ENCODE measurements around the gene PGBD1.
"Not testable (repeated sequence)": the region's sequence is repeated elsewhere in the genome, so short reads cannot be mapped to it uniquely, and the experiment has no call there.

The PGBD1 gene

DNA sequence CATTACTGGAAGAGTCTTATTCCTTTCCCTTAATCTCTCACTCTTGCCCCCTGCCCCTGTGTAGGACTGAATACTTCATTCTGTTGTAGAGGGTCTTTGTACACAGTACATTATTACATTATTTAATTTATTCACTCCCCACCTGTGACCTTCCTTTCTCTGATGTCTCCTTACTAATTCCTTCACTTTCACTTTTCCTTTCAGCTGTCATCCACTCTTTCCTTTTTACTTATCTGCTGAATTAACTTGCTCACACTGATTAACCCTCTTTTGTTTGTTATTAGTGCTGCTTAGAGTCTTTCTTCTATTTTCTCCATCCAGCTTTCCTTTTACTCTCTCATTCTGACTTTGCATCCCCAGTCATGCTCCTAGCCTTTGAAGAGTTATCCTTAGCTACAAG is 6.5 kb upstream of the PGBD1 start:
- DNase-seq, result no peak

DNA sequence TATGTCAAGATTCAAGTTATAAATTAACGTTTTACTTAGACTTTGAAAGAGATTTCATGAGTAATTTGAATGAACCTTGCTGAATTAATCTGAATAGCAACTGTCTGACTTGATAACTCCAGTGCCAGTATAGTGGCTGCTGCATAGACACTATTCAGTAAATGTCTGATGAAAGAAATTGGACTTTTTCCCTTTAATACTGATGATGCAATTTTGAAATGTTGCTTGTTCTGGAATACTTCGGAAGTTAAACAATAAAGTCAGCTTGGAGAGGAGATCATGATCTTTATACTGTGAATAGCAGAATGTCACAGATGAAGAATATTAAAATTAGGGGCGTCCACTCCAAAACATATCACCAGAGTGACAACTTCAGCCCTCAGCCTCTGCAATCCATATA is 3.6 kb upstream of the PGBD1 start:
- DNase-seq, result no peak

DNA sequence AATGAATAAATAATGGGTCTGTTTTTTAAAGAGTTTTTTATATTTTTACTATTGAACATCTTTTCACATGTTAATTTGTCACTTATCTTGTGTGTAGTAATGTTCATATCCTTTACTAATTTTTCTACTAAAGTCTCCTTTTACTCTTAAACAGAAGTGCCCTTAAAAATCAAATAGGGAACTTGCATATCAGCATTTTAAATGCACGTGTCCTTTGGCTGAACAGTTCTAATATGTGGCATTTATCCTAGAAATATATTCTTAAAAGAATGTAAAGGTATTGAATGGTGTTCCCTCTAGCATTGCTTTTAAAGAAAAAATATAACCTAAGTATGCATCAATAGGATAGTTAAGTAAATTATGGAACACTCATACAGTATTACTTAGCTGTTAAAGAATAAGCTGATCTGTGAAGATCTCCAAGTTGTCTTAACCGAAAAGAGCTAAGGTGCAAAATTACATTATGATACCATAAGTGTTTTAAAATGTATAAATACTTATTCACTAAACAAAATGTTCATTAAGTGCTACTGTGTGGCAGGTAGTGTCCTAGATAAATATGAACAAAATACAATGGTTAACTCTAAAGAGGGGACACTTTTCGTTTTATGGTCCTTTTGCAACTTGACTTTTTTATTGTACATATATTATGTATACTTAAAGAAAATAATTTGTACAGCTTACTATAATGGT is 631 bp upstream of the PGBD1 start:
- DNase-seq, result no peak

DNA sequence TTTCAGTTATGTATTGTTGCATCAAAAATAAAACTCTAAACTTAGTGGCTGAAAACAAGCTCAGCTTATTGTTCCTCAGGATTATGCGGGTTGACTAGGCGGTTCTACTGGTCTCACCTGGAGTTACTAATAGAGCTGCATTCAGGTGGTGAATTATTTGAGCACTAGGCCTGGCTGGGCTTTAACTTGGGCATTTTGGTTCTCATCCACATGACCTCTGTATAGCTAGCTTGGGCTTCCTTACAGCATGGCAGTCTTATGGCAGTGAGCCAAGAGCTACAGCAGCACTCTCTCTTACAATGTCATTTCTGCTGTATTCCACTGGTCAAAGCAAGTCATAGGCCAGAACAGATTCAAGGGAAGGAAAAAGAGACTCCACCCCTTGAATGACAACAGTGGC is 1.6 kb downstream of the PGBD1 start:
- no peak for DNase-seq

DNA sequence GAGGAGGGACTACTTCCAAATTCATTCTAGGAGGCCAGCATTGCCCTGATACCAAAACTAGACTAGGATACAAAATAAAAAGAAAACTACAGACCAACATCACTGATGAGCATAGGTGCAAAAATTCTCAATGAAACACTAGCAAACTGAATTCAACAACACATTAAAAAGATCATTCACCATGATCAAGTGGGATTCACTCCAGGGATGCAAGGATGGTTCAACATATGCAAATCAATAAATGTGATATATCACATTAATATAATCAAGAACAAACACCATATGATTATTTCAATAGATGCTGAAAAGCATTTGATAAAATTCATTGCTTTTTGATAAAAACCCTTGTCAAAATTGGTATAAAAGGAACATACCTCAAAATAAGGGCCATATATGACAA is 10.2 kb downstream of the PGBD1 start:
- DNase-seq, result no peak

DNA sequence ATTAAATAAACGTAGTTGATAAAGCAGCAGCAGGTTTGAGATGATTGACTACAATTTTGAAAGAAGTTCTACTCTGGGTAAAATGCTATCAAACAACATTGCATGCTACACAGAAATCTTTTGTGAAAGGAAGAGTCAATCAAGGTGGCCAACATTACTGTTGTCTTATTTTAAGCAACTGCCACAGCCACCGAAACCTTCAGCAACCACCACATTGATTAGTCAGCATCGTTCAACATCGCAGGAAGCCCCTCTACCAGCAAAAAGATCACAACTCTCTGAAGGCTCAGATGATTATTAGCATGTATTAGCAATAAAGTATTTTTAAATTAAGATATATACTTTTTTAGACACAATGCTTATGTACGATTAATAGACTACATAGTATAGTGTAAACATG is 14.0 kb downstream of the PGBD1 start:
- DNase-seq, result no peak

DNA sequence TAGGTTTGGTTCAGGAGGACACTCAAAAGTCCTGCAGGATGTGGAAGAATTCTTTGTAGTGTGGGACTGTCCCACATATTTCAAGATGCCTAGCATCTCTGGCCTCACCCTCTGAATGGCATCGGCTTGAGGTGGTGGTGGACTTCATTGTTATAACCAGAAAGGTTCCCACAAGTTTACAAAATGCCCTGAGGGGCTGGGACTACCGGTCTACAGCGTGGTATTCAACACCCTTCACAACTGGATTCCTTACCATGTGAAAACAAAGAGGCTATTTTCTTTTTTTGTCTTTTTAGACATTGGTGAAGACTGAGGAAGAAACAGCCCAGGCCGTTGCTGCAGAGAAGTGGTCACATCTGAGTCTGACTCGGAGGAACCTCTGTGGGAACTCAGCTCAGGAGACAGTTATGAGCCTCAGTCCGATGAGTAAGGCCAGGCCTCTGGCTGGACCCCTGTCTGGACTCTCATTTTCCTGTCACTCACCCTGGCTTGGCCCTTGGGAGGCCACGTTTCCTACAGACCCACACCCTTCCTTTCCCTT is 15.2 kb downstream of the PGBD1 start:
- no peak for DNase-seq

DNA sequence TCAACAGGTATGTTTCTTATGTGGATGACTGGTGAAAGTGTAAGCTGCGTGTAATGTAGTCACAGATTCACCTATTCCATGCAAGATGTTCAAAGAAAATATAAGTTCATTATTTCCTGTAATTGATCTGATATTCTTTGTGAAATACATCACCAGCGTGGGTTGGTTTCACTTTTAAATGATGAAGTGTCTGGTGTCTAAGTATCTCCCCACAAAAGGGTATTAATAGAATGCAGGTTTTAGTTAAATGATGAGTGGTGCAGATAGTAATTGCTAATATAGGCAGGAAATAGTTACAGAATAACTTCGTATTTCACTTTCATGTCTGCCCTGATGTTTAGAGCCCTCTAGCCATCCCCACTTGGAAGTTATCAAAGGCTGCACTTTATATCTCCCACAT is 22.2 kb downstream of the PGBD1 start:
- no peak for DNase-seq

DNA sequence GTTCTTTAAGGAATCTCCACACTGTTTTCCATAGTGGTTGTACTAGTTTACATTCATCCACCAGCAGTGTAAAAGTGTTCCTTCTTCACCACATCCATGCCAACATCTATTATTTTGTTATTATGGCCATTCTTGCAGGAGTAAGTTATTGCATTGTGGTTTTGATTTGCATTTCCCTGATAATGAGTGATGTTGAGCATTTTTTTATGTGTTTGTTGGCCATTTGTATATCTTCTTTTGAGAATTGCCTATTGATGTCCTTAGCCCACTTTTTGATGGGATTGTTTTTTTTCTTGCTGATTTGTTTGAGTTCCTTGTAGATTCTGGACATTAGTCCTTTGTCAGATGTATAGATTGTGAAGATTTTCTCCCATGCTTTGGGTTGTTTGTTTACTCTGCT is 25.0 kb downstream of the PGBD1 start:
- DNase-seq, result not testable (repeated sequence)

DNA sequence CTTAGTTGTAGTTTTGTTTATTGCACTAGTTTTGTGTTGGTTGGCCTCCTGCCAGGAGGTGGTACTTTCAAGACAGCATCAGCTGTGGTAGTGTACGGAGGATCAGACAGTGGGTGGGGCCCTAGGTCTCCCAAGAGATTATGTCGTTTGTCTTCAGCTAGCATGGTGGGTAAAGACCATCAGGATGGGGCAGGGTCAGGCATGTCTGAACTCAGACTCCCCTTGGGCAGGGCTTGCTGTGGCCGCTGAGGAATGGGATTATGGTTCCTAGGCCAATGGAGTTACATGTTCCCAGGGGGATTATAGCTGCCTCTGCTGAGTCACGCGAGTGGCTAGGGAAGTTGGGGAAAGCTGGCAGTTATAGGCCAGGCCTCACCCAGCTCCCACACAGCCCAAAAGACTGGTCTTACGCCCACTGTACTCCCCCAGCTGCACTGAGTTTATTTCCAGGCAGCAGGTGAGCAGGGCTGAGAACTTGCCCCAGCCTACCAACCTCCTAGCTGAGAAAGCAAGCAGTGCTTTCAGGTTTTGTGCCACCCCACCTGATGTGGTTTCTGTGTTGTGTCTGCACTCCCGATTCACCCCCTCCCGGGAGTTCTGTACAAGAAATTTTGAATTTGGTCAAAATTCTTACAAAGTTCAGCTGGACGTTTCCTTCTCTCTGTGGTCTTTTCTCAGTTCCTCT is 29.9 kb downstream of the PGBD1 start:
- no peak for DNase-seq

DNA sequence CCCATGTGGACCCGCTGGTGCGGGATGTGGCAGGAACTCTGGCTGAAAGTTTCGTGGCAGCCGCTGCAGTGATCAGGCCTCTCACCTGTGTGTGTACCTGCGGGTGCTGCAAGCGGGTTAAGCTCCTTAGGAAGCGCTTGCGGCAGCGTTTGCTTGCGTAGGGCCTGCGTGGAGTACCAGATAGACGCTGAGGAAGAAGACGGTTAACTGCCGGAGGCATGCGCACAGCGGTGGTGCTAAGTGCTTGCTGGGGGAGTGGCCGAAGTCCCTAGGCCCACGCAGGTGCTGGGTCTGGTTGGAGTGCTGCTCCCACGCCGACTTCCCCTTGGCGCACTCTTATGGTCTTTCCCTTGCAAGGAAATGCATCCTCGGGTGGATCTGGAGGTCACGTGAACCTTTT is 31.6 kb downstream of the PGBD1 start:
- no peak for DNase-seq

DNA sequence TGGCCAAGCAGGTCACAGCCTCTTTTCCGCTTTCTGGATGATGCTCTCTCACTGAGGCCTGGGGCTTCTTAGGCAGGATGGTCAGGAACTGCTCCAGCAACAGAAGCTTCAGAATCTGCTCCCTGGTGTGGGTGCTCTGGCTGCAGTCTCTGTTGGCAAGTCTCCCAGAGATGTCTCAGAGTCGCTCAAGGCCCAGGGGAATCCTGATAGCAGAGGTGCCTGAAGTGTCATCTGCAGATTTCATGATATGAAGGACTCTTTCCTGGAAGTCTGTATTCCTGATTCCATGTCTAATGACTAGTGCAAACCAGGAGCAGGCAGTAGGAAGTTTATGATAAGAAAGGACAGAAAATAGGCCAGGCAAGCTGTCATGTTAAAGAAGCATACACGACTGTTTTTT is 34.3 kb downstream of the PGBD1 start:
- DNase-seq, result no peak

DNA sequence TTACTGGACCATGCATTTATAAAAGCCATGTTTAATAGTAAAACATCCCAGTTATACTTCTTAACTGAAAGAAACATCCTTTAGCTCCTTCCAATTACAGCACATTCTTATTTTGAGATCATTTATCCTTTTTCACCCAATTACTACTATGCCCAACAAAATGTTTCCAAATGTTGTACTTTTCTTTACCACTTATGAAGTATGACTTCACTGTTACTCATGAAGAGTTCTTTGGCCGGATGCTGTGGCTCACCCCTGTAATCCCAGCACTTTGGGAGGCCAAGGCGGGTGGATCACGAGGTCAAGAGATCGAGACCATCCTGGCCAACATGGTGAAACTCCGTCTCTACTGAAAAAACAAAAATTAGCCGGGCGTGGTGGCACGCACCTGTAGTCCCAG is 36.5 kb downstream of the PGBD1 start:
- not testable (repeated sequence) for DNase-seq

DNA sequence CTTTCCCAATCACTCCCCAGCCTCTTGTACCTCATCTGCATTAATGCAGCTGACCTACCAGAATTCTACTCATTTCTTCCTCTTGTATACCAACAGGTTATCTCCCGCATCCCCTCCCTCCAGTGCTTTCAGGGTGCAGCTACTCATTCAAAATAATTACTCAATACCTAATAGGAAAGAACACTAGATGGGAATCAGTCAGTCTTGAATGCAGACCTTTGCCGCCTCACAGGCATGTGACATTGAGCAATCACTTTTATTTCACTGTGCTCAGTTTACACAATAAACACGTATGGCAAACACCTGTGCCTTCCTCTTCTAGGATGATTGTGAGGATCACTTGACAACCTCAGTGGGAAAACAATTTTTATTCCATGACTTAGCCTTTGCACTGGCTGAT is 41.3 kb downstream of the PGBD1 start:
- DNase-seq, result no peak

DNA sequence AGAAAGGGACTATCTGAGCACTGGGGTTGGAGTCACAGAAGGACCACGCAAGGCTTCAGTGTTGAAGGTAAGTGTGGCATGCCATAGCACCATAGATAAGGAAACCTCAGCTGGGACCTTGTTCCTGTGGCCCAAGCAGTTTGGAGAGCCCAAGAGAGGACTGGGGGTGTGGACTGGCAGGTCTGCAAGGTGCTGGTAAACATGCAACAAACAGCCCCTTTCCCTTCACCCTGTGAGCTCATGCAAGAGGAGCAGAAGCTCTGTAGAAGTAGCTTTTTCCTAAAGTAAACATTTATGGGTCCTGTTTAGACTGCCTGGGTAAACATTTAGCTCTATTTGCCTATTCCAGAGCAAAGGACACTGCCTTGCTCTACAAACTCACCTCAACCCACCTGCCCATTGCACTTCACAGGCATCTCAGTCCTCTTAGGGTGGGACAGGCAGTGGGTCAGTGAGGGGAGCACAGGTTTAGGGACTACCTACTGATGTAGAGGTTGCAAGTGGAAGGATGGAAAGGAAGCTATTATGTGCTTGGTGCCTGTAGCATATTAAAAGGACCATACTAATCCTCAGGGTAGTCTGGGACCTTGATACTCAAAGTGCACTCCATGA is 42.5 kb downstream of the PGBD1 start:
- DNase-seq, result no peak

DNA sequence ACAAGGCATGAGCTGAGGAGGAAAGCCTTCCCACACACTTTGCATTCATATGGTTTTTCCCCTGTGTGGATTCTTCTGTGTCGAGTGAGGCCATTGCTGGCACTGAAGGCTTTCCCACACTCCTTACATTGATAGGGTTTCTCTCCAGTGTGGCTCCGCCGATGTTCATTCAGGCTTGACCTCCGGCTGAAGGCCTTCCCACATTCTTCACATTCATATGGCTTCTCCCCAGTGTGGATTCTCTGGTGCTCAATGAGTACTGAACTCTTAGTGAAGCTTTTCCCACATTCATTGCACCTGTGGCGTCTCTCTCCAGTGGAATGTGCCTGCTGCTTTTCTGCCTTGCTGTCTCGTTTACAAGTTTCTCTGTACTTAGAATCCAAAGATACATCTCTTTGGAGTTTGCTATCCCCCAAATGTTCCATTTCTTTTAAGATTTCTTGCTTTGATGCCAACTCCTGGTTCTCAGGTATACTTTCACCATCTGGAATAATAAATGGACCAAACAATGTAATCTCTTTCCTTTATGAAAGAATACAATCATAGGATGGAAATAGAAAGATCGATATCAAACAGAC is 45.1 kb downstream of the PGBD1 start:
- DNase-seq, result no peak

DNA sequence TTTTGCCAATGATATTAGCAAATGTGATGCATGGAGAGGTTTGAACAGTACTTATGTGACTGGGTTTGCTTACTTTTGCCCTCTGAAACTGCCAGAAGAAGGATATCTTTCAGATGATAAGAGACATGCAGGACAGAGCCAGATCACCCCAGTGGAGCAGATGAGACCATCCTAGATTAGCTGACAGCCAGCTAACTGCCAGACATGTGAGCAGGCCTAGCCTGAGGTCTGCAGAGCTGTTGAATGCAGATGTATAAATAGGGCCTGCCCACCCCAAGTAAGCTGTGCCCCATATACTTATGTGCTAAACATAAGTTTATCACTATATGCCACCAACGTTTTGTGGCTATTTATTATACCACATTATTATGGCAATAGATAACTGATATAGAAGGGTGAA is 48.7 kb downstream of the PGBD1 start:
- DNase-seq, result no peak

DNA sequence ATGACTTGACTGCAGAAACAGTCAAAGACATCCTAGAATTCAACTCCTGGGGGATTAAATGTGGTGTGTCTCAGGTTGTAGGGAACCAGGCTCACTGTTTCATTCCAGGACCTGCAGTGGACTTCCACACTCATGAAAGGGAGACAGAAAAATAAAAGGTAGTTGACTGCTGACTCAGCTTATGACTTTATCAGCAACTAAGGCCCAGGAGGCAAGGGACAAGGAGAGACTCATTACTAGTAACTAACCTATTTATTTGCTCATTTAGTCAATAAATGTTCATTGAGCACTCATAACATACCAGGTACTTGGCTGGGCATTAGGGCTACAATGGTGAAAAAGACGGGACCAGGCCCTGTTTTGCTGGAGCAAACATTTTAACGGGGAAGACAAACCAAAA is 51.7 kb downstream of the PGBD1 start:
- no peak for DNase-seq

DNA sequence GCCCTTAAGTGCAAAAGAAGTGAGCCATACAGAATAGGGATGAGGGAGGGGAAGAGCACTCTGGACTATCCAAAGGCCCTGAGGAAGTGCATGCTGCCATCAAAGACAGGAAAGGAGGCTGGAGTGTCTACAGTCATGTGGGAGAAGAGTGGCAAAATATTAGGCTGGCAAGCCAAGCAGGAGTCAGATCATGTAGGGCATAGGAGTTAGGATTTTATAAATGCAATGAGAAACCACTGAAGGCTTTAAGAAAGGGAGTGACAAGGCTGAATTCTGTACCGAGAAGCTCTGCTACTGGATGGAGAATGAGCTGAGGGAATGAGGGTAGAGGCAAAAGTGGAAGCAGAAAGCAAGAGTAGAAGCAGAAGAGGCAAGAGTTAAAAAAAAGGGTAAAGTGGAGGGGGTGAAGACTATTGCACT is 52.2 kb downstream of the PGBD1 start:
- no peak for DNase-seq

DNA sequence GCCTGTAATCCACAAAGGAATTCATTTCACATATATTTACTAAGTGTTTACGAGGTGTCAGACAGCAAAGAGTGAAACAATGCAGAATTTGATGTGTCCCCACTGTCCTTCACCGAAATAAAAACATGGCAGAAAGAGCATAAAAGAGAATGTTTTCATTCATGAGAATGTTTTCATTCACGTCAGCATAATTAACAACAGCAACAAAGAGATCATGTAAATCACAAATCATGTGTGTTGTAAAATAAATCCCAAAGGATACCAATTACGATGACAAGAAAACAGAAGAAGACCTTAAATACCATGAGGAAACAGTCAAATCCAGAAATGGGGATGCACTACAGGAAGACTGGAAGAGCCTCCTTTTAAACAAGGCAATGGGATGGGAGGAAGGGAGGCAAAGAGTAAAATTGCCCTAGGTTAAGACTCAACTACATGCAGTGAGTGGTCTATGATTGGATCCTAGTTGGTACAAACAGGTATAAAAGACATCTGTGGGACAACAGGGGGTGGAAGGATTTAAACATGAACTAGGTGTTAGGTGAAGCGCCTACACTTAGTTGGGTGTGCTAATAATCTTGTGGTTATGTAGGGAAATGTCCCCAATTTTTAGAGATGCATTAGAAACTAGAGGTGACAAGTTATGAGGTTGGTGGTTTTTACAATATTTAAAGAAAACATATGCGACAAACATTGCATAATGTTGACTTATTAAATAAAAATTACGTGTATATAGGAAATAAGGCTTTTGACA is 53.1 kb downstream of the PGBD1 start:
- no peak for DNase-seq

DNA sequence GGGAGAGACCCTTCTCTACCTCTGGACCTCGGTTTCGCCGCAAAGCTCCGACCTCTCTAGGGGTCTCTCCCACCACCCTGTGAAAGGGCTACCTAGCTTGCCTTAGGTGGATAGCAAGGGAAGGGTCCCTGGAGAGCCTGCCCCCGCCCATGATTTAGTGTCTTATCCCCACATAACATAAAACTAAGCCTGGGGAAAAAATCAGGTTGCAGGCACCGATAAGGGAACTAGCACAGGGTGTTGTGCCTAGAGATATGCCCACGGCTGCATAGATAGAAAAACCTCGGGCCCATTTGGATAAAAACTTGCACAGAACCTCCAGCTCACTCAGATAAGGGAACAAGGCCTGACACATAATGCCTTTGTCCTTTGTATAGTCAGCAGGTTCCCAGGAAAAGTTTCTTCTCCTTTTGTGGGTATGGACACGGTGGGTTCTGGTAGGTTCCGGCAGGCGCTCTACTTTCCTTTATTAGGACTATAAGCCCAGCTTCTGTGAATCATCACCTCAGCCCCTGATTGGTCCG is 53.7 kb downstream of the PGBD1 start:
- DNase-seq, result no peak

DNA sequence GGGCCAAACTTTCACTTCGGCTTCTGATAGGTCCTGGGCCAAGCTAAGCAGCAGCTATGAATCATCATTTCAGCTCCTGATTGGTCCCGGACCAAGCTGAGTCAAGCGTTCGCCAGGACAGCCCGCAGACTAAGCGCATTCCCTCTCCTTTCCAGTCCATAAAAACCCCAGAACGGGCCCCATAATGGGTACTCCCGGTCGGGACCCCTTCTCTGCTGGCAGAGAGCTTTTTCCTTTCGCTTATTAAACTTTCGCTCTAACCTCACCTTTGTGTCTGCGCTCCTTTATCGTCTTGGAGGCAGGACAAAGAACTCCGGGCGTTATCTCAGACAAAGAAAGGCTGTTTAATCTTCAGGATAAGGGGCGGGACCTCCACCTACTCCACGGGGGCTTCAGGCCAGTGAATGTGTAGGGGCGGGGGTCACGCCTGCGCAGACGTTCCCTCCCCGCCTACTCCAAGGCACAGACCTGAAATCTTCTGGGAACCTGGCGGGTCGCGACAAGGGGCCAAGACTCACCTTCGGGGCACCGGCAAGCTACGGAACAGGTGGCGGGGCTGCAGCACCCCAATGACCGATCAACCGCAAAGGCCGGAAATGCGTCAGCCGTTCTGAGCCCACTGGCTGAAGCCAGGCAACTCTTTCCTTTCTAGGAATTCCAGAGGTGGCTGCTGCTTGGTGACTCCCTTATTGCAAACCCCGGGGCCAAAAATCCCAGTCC is 54.4 kb downstream of the PGBD1 start, which contains the start of gene ZSCAN31:
ZSCAN31 (minus strand) TSS at position 585 of the 720 bp plus-strand sequence. CDS start 6,465 bp downstream, outside the sequence.
- DNase-seq, result peak; percentile 99
